DOHH2 (cell line): ENCODE data around the gene RBMS3.

Experiments
- H3F3A ChIP-seq: fragments of 200-600 bp; sonication (generic), shearing (Covaris generic); 2 replicates; pipeline ENCODE4 v1.6.0; 2016; ENCODE audit warnings: antibody characterized with exemption, mild to moderate bottlenecking; ENCODE audit not compliant: control insufficient read depth, insufficient read depth
- H3K27ac ChIP-seq: fragments of 200-600 bp; sonication (generic); 2 replicates; pipeline ENCODE4 v1.5.1; 2014; ENCODE audit warnings: low read depth, mild to moderate bottlenecking, low read length, moderate library complexity
- H3K27me3 ChIP-seq: fragments of 200-600 bp; sonication (generic); 2 replicates; pipeline ENCODE4 v1.6.1; 2014; ENCODE audit warnings: mild to moderate bottlenecking, low read length, mixed read lengths; ENCODE audit not compliant: control insufficient read depth
- H3K36me3 ChIP-seq: fragments of 200-600 bp; sonication (generic); 2 replicates; pipeline ENCODE4 v1.6.1; 2014; ENCODE audit warnings: mild to moderate bottlenecking, low read length, moderate library complexity, mixed read lengths; ENCODE audit not compliant: control insufficient read depth
- H3K4me1 ChIP-seq: fragments of 200-600 bp; sonication (generic); 2 replicates; pipeline ENCODE4 v1.6.1; 2014; ENCODE audit warnings: mild to moderate bottlenecking, low read length, mixed read lengths; ENCODE audit not compliant: control insufficient read depth
- H3K4me2 ChIP-seq: fragments of 200-600 bp; sonication (generic); 2 replicates; pipeline ENCODE4 v1.6.0; 2014; ENCODE audit warnings: mild to moderate bottlenecking, low read length, moderate library complexity
- H3K4me3 ChIP-seq: fragments of 200-600 bp; sonication (generic); 2 replicates; pipeline ENCODE4 v1.5.1; 2014; ENCODE audit warnings: mild to moderate bottlenecking, low read length, mixed read lengths
- H3K79me2 ChIP-seq: fragments of 200-600 bp; sonication (generic); 2 replicates; pipeline ENCODE4 v1.6.1; 2014; ENCODE audit warnings: mild to moderate bottlenecking, low read length, mixed read lengths; ENCODE audit not compliant: control insufficient read depth
- H3K9me2 ChIP-seq: fragments of 200-600 bp; sonication (generic); replicated peaks from 2 replicates; pipeline ENCODE4 v1.6.1; 2014; ENCODE audit warnings: mild to moderate bottlenecking, low read length, mixed read lengths; ENCODE audit not compliant: control insufficient read depth
- H3K9me3 ChIP-seq: fragments of 200-600 bp; sonication (generic); 2 replicates; pipeline ENCODE4 v1.6.1; 2014; ENCODE audit warnings: antibody characterized with exemption, low read length, mixed read lengths; ENCODE audit not compliant: control insufficient read depth, insufficient read depth
- H4K20me1 ChIP-seq: fragments of 200-600 bp; sonication (generic); 2 replicates; pipeline ENCODE4 v1.6.0; 2014; ENCODE audit warnings: low read depth, mild to moderate bottlenecking, antibody characterized with exemption, low read length, moderate library complexity; ENCODE audit not compliant: control insufficient read depth, insufficient read depth
- CTCF ChIP-seq: fragments of 200-600 bp; sonication (generic); IDR thresholded peaks from one replicate; pipeline ENCODE4 v1.5.1; 2014; ENCODE audit warnings: antibody characterized with exemption, mild to moderate bottlenecking, low read depth, low read length; ENCODE audit not compliant: poor library complexity, severe bottlenecking
- EZH2phosphoT487 ChIP-seq: fragments of 200-600 bp; sonication (generic); IDR thresholded peaks from 2 replicates; pipeline ENCODE4 v1.6.1; 2017; ENCODE audit warnings: borderline replicate concordance, mild to moderate bottlenecking, antibody characterized with exemption, low read length, moderate library complexity, mixed read lengths

The RBMS3 gene

GRCh38 chr3:29601861-29602585, 321.2 kb downstream of the RBMS3 start:
- Histone ChIP-seq H3K4me1 (no peaks in the 10 kb centered on the region), H4K20me1 (no peaks in the 10 kb centered on the region), H3K27me3 (no peaks in the 10 kb centered on the region), H3K36me3 (no peaks in the 10 kb centered on the region), H3K79me2 (no peaks in the 10 kb centered on the region), H3K4me2 (no peak overlapping the region), H3K4me3 (no peak overlapping the region), H3K9me3 (no peaks in the 10 kb centered on the region), H3F3A (no peaks in the 10 kb centered on the region), H3K27ac (no peak overlapping the region), H3K9me2 (no peaks in the 10 kb centered on the region)
- TF ChIP-seq EZH2phosphoT487 = no peak
- TF ChIP-seq CTCF = no peak

GRCh38 chr3:29605845-29606244, 325.0 kb downstream of the RBMS3 start:
- no peak overlapping the region for H3K4me3 ChIP-seq
- H3K27ac ChIP-seq = no peak overlapping the region
- H3K4me2 ChIP-seq = no peak overlapping the region
- H4K20me1 ChIP-seq = no peaks in the 10 kb centered on the region
- H3K4me1 ChIP-seq = no peaks in the 10 kb centered on the region
- no peaks in the 10 kb centered on the region for H3K9me2 ChIP-seq
- no peak for TF ChIP-seq EZH2phosphoT487
- no peak for TF ChIP-seq CTCF
- no peaks in the 10 kb centered on the region for H3K79me2 ChIP-seq
- no peaks in the 10 kb centered on the region for H3K27me3 ChIP-seq
- no peaks in the 10 kb centered on the region for H3K36me3 ChIP-seq
- H3F3A ChIP-seq = no peaks in the 10 kb centered on the region
- H3K9me3 ChIP-seq = no peaks in the 10 kb centered on the region

- no peak overlapping the region for H3K4me3 ChIP-seq
- no peaks in the 10 kb centered on the region for H3K36me3 ChIP-seq
- H3K9me2 ChIP-seq = no peaks in the 10 kb centered on the region
- H3F3A ChIP-seq = no peaks in the 10 kb centered on the region
- no peaks in the 10 kb centered on the region for H3K4me1 ChIP-seq
- no peaks in the 10 kb centered on the region for H3K9me3 ChIP-seq
- no peaks in the 10 kb centered on the region for H3K79me2 ChIP-seq
- no peaks in the 10 kb centered on the region for H3K27me3 ChIP-seq
- no peaks in the 10 kb centered on the region for H4K20me1 ChIP-seq
- TF ChIP-seq EZH2phosphoT487 (no peak), CTCF (no peak)
- no peak overlapping the region for H3K27ac ChIP-seq
- no peak overlapping the region for H3K4me2 ChIP-seq
These were observed 325.5 kb downstream of the RBMS3 start for GRCh38 chr3:29606416-29606815.
